ENCODE results near the gene COL9A3. TPM values are rescaled to one million over a fixed set of nuclear protein-coding genes. Genes with fewer than 3 reads are reported as not detected.

The COL9A3 gene
- total RNA-seq, 1 experiment from 2014 or later = not detected

- intact Hi-C loops (cut with micrococcal nuclease) = no loop called here
- POLR2A ChIA-PET = interaction anchor here (1.2 to 2.0 kb wide), 6 partner anchors 8 to 100 kb away, joined by 3 to 19 read pairs (median 5); partner anchors contain the start of gene MRGBP
- Mint-ChIP-seq H3K9me3 (ENCODE audit: unreplicated experiment) (no peaks in the 10 kb centered on the region), H3K27me3 (ENCODE audit: insufficient read depth, unreplicated experiment) (no peaks in the 10 kb centered on the region), H3K4me3 (ENCODE audit: unreplicated experiment) (peak overlapping the region; percentile 81), H3K4me1 (ENCODE audit: insufficient read depth, unreplicated experiment) (peaks cover 10% of the 10 kb centered on the region), H3K27ac (ENCODE audit: low read depth, unreplicated experiment) (peak overlapping the region; percentile 75), H3K36me3 (ENCODE audit: insufficient read depth, unreplicated experiment) (peaks cover 40% of the 10 kb centered on the region)
- DNase-seq (ENCODE audit: unreplicated experiment) = no peak
- no peak for TF ChIP-seq CTCF (IDR thresholded peaks at IDR 0.05; ENCODE audit: unreplicated experiment)
- CTCF ChIA-PET = interaction anchor here (0.5 to 1.4 kb wide), 4 partner anchors 9 to 130 kb away, joined by 3 to 5 read pairs (median 4); no protein-coding TSS in a partner anchor
- no TSS peak for BruUV-seq (replicated peaks)
Observed at GRCh38 chr20:62804021-62804626, 12.7 kb upstream of the COL9A3 start.

GRCh38 chr20:62804627-62805154 lies 12.2 kb upstream of the COL9A3 start, which contains the start of gene OGFR:
Gene OGFR (plus strand): TSS chr20:62804835. CDS start chr20:62804860, 25 bp downstream.
- TF ChIP-seq CTCF (IDR thresholded peaks at IDR 0.05; ENCODE audit: unreplicated experiment) = no peak
- CTCF ChIA-PET = interaction anchor here (1.4 to 1.8 kb wide), 2 partner anchors 11 to 12 kb away, joined by 5 read pairs; no protein-coding TSS in a partner anchor
- H3K27ac Mint-ChIP-seq (ENCODE audit: low read depth, unreplicated experiment) = peak within 1 kb of the TSS; percentile 77
- H3K9me3 Mint-ChIP-seq (ENCODE audit: unreplicated experiment) = no peaks in the 10 kb centered on the region
- peaks cover 10% of the 10 kb centered on the region for H3K4me1 Mint-ChIP-seq (ENCODE audit: insufficient read depth, unreplicated experiment)
- POLR2A ChIA-PET = interaction anchor here (1.1 to 2.0 kb wide), 7 partner anchors 8 to 100 kb away, joined by 3 to 19 read pairs (median 6); partner anchors contain the start of genes MRGBP and TCFL5
- intact Hi-C loops (cut with micrococcal nuclease) = loop anchor here (5.0 kb wide), 1 partner anchor 137 kb away; no protein-coding TSS in a partner anchor
- no peaks in the 10 kb centered on the region for H3K27me3 Mint-ChIP-seq (ENCODE audit: insufficient read depth, unreplicated experiment)
- DNase-seq (ENCODE audit: unreplicated experiment) = peak; percentile 52
- H3K4me3 Mint-ChIP-seq (ENCODE audit: unreplicated experiment) = peak within 1 kb of the TSS; percentile 81
- no TSS peak for BruUV-seq (replicated peaks)
- H3K36me3 Mint-ChIP-seq (ENCODE audit: insufficient read depth, unreplicated experiment) = peaks cover 39% of the 10 kb centered on the region

- intact Hi-C loops (cut with micrococcal nuclease) = loop anchor here (5.0 kb wide), 1 partner anchor 138 kb away; no protein-coding TSS in a partner anchor
- Mint-ChIP-seq H3K4me3 (ENCODE audit: unreplicated experiment) (peak overlapping the region; percentile 81), H3K4me1 (ENCODE audit: insufficient read depth, unreplicated experiment) (peaks cover 10% of the 10 kb centered on the region), H3K36me3 (ENCODE audit: insufficient read depth, unreplicated experiment) (peaks cover 38% of the 10 kb centered on the region), H3K9me3 (ENCODE audit: unreplicated experiment) (no peaks in the 10 kb centered on the region), H3K27me3 (ENCODE audit: insufficient read depth, unreplicated experiment) (no peaks in the 10 kb centered on the region), H3K27ac (ENCODE audit: low read depth, unreplicated experiment) (peak overlapping the region; percentile 77)
- ChIA-PET POLR2A (interaction anchor here (0.6 to 2.0 kb wide), 8 partner anchors 9 to 101 kb away, joined by 3 to 19 read pairs (median 5); partner anchors contain the start of genes MRGBP and TCFL5), CTCF (interaction anchor here (0.7 to 1.8 kb wide), 4 partner anchors 10 to 217 kb away, joined by 3 to 5 read pairs (median 4); no protein-coding TSS in a partner anchor)
- BruUV-seq (replicated peaks) = no TSS peak
- peak; percentile 23 for DNase-seq (ENCODE audit: unreplicated experiment)
- TF ChIP-seq CTCF (IDR thresholded peaks at IDR 0.05; ENCODE audit: unreplicated experiment) = no peak
Observed at GRCh38 chr20:62805155-62805710, 11.6 kb upstream of the COL9A3 start.

Measured in MCF 10A (cell line).